Measurements from ENCODE around the gene CHL1.

Gene CHL1

GRCh38 chr3:279325-279724, 82.8 kb downstream of the CHL1 start:
- no peak for ATAC-seq

DNA sequence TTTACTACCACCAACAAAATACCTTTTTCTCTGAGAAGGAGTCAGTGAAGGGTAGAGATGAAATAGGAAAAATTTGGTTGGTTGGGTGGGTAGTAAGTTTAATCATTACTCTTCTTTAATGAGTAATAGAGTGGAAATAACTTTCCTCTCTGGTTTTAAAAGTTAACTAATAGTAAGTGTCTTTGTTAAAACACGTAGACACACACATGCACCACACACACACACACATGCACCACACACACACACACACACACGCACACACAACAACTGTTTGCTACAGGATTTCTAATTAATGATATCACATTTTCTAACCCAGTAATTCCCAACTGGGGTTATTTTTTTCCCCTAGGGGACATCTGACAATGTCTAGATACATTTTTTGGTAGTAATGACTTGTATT, 84.1 kb downstream of the CHL1 start:
- ATAC-seq: no peak

GRCh38 chr3:284322-284721, 87.8 kb downstream of the CHL1 start:
- ATAC-seq: no peak

DNA sequence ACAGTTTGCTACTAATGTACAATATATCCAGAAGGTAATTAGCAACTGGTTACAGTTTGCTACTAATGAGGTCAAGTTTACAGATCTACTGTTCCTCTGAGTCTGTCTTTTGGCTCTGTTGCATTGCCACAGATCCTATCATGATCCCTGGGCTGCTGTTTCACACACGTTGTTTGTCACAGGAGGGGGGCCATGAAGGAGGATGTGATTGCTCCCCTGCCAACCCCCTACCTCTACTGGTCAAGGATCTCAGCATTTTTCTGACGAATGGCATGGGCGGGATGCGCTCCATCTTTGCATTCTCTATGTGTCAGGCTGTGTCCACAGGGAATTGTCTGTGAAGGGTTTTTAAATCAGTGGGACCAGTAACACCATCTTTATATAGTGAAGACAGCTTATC, 91.9 kb downstream of the CHL1 start:
- no peak for ATAC-seq

- ATAC-seq: no peak
Measured at GRCh38 chr3:291028-291427, 94.5 kb downstream of the CHL1 start.

DNA sequence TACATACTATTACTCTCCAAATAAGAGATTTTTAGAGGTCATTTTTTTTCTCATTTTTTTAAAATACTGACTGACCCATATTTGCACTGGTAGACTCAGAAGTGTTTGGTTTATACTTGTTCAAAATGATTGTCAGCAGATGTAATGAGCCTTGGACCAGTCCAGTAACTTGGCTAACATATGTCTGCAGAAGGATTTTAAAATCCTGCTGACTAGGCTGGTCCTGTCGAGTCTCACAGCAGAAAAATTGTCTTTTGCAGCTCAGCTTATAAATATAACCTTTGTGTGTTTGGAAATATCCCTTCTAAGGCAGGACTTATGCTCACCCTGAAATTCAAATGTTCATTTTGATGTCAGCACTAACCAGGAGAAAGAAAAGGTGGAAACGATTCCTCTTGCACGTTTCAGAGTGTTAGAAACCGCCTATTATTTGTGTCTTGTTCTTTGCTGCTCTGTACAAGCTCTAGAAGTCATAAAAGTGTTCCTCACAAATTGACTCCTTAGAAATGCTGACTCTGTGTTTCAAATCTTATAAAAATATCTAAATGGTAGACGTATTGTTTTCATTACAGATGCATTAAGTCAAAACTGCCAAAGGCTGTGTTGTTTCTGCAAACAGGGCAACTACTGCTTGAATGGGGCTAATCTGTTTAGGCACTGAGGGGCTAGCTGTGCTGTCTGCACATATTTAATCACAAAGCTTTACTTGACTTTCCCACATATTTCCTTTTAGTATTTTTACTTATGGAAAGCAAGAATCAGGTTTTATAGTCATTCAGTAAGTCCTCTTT, 95.3 kb downstream of the CHL1 start:
- ATAC-seq: no peak

DNA sequence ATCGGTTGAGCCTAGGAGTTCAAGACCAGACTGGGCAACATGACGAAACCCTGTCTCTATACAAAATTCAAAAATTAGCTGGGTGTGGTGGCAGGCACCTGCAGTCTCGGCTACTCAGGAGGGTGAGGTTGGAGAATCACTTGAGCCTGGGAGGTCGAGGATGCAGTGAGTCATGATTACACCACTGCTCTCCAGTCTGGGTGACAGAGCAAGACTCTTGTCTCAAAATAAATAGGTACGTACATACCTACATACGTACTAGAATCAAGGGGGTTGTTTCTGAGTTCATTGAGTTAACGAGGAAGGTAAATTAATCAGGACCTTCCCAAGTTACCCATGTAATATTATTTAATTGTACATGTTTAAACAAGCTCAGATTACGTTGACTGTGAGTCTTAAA, 97.5 kb downstream of the CHL1 start:
- ATAC-seq: no peak

- no peak for ATAC-seq
Measured at GRCh38 chr3:294581-294980, 98.0 kb downstream of the CHL1 start.

GRCh38 chr3:295166-295565, 98.6 kb downstream of the CHL1 start:
- ATAC-seq: no peak

DNA sequence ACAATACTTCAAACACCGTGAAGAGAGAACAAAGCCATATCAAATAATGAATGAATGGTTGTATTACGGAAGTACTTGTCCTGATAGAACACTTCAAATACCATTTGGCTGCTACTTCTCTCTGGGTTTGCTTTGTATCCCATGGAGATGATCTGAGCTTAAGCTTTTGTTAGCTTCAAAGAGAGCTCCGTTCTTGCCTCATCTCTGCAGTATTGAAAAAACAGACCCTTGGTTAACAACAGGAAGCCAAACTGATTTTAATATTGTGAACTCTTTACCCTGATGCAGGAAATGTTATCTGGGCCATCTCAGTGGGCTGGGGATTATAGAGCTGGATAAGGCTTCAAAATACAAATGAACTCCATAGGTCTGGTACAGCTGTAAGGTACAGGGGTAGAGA, 101.0 kb downstream of the CHL1 start:
- no peak for ATAC-seq

DNA sequence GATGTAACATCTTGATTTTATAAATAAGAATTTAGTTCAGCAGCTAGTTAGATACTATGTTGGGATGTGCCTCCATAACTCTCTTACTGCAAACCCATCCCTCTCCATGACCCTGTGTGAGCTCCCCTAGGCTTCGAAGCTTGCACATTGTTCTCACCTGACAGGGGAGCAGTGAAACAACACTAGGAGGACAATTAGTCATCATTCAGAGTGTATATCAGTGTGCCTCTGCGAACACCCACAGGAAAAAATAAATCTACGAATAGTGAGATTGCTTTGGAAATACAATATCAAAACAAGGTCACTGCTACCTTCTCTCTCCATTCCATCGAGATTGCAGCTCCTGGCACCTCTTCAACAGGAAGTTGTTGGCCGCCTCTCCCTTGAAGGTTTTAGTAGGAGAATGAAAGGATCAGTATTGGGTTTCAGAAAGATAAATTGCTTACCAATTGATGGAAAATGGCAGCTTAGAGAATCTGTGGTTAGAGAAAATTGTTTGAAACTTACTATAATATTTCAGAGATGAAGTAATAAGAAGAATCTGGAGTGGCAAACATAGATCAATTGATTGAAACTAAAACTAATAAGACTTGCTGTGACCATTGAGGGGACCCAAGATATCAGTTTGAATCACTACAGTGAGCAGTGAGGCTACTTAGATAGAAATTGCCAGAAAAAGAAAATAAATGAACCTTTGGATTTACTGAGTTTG, 103.2 kb downstream of the CHL1 start:
- ATAC-seq: no peak

DNA sequence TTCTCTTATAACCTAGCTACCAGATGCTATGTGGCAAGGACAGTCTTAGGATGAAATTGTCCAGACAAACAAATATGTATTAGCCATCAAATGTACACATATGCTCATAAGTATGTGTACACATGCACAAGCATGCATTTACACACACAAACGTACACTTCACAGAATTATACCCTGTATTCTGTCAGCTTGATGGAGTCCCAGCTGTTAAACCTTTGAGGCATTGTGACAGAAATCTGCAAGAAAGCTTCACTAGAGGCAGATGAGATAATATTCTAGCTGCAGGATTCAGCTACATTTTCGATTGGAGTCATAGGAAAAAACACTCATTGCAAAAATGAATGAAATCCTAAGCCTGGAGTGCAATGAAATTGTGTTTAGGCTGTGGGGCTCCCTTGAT, 110.6 kb downstream of the CHL1 start:
- no peak for ATAC-seq

DNA sequence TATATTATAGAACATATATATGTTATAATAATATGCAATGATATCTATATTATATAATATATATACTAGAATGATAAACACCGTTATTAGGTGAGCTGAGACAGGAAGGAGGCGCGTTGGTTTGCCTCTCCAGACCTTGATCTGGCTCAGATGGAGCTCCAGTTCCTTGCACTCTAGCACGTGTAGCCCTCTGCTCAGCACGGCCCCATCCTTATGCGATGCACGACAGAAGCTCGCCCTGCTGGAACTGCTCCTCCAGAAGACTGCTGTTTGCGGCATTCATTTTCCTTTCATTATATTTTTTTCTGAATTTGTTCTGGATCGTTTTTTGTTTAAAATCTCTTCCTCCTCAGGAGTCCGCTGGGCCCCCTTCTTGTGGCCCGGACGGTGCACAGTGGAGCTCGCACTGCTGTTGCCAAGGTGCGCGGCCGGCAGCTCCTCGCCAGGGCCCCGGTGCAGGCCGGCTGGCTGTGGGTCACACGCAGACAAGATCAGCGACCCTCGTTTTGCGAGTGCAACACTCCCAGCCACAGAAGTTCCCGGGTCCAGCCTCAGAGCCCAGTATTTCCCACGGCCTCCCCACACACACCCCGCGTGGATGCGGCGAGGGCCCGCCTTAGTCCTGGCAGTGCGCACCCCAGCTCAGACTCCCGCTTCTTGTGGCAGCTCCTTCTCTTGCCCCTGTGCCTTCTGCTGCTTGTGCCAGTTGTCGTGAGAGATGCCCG, 112.2 kb downstream of the CHL1 start:
- no peak for ATAC-seq

DNA sequence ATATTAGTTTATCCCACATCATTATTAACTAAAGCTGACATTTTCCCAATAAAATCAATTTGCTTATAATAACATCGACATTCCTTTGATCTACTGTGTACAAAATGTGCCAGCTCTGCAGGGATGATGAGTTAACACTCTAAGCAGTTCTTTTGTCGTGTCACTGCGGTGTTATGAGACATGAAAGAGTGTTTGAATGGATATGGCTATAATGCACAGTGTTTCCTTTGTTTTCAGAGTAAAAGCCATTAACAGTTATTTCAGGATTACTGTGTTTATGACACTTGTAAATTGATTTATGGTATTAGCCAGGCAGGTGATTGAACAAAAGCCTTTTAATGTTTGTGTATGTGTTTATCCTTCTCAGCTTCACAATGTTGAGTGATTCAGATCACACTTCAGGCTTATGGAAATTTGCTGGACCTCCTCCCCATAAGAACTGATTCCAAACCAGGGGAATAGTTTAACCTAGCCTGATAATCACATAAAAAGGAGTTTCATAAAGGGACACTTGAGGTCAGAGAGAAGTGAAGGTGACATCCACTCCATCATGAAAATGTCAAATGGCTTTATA, 115.7 kb downstream of the CHL1 start:
- no peak for ATAC-seq

GRCh38 chr3:312911-313310, 116.3 kb downstream of the CHL1 start:
- no peak for ATAC-seq

- ATAC-seq: no peak
Measured at GRCh38 chr3:317012-317411, 120.4 kb downstream of the CHL1 start.

DNA sequence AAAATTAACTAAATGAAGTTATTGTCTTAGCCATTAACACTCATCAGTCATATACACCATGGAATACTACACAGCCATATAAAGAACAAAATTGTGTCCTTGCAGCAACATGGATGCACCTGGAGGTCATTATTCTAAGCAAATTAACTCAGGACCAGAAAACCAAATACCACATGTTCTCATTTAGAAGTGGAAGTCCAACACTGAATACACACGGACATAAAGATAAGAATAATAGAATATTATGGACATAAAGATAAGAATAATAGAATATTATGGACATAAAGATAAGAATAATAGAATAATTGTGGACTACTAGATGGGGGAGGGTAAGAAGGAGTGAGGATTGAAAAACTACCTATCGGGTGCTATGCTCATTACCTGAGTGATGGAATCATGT, 122.3 kb downstream of the CHL1 start:
- ATAC-seq: no peak

DNA sequence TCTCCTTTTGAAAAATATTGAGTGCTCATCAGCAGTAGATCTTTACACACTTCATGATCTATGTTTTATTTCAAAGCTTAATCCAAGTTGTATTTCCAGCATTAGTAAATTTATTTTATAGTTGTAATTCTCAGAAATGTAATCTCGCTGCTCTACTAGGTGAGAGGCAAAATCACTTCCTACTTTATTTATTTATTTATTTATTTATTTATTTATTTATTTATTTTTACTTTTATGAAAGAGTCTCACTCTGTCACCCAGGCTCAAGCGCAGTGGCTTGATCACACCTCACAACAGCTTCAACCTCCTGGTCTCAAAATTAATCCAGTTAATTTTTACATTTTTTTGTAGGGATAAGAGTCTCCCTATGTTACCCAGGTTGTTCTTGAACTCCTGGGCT, 127.9 kb downstream of the CHL1 start:
- no peak for ATAC-seq

- ATAC-seq: no peak
Measured at GRCh38 chr3:325495-325894, 128.9 kb downstream of the CHL1 start.

GRCh38 chr3:330494-331115, 134.0 kb downstream of the CHL1 start:
- ATAC-seq: no peak

DNA sequence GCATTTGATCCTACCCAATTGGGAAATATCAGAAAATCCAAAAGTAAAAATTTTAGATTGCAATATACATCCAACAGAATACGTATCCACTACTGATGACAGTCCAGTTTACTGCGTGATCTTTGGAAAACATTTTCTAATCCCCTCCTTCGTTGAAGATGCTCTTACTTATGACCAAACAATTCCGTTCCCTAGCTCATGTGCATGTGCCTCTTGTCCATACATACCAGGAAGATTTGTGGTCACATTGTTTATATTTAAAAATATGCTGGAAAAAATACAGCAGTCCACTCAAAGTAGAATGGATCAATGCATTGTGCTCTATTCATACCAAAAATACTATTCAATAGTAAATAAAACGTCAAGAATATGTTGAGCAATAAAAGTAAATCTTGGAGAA, 135.3 kb downstream of the CHL1 start:
- no peak for ATAC-seq

GRCh38 chr3:332701-333100, 136.1 kb downstream of the CHL1 start:
- ATAC-seq: no peak

DNA sequence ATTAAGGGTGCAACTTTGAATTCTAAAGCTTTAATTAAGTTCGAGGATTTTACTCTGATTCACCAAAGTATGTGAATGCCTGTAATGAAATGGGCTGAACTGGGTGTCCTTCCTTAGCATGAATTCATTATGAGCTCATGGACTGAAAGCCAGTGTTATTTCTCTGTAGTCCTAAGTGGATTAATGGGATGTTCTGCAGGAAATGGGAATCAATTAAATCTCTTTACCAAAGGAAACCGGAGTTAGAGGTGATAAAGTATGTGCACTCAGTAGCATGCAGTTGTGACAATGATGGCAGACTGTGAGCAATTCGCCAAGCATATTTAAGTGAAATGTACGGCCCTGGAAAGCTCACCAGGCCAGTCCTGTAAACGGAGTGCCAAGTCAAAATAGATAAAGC, 138.7 kb downstream of the CHL1 start:
- no peak for ATAC-seq
